ENCODE measurements around the gene PRLHR.
"Not testable (repeated sequence)": the region's sequence is repeated elsewhere in the genome, so short reads cannot be mapped to it uniquely, and the experiment has no call there.

Gene PRLHR

DNA sequence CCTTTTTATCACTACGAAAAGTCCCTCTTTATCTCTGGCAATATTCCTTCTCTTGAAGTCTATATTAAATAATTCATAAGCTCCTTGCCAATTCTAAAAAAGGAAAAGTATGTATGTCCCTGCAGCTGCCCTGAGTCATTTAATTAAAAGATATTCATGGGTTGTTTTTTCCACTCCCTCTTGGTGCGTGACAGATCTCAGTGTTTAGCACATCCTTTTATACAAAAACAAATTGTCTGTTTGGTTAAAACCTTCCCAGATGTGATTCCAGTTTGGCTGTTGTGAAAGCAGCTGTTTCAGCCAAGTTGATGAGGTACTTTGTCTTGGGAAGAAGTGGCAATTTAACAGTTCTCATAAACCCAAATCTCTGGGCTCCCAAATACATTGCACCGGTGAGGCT is 33.8 kb upstream of the PRLHR start:
- no peak for DNase-seq (ENCODE audit: low read depth)
- TF ChIP-seq MYC (IDR thresholded peaks at IDR 0.05; ENCODE audit: low read depth, low read length) (no peak), POLR2A (IDR thresholded peaks at IDR 0.05; ENCODE audit: extremely low read depth, insufficient read length) (no peak)
- TF ChIP-seq, protein P1, sequence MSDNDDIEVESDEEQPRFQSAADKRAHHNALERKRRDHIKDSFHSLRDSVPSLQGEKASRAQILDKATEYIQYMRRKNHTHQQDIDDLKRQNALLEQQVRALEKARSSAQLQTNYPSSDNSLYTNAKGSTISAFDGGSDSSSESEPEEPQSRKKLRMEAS (IDR thresholded peaks at IDR 0.05; ENCODE audit: low read depth, low read length) = no peak
- H3K4me3 ChIP-seq (ENCODE audit: low read depth, low read length) = no peak overlapping the region

- TF ChIP-seq POLR2A (IDR thresholded peaks at IDR 0.05; ENCODE audit: extremely low read depth, insufficient read length) (no peak), MYC (IDR thresholded peaks at IDR 0.05; ENCODE audit: low read depth, low read length) (no peak)
- TF ChIP-seq, protein P1 (IDR thresholded peaks at IDR 0.05; ENCODE audit: low read depth, low read length) = no peak
- TF ChIP-seq, protein P2, sequence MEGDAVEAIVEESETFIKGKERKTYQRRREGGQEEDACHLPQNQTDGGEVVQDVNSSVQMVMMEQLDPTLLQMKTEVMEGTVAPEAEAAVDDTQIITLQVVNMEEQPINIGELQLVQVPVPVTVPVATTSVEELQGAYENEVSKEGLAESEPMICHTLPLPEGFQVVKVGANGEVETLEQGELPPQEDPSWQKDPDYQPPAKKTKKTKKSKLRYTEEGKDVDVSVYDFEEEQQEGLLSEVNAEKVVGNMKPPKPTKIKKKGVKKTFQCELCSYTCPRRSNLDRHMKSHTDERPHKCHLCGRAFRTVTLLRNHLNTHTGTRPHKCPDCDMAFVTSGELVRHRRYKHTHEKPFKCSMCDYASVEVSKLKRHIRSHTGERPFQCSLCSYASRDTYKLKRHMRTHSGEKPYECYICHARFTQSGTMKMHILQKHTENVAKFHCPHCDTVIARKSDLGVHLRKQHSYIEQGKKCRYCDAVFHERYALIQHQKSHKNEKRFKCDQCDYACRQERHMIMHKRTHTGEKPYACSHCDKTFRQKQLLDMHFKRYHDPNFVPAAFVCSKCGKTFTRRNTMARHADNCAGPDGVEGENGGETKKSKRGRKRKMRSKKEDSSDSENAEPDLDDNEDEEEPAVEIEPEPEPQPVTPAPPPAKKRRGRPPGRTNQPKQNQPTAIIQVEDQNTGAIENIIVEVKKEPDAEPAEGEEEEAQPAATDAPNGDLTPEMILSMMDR (IDR thresholded peaks at IDR 0.05; ENCODE audit: low read depth, low read length) = no peak
- no peak overlapping the region for H3K4me3 ChIP-seq (ENCODE audit: low read depth, low read length)
- no peak for DNase-seq (ENCODE audit: low read depth)
These were observed 32.9 kb upstream of the PRLHR start for GRCh38 chr10:118628397-118628796.

- peak; percentile 17 for DNase-seq (ENCODE audit: low read depth)
- H3K4me3 ChIP-seq (ENCODE audit: low read depth, low read length) = no peak overlapping the region
- TF ChIP-seq, protein P2 (IDR thresholded peaks at IDR 0.05; ENCODE audit: low read depth, low read length) = peak; percentile 62
- no peak for TF ChIP-seq POLR2A (IDR thresholded peaks at IDR 0.05; ENCODE audit: extremely low read depth, insufficient read length)
These were observed 31.5 kb upstream of the PRLHR start for GRCh38 chr10:118626953-118627352.

GRCh38 chr10:118625504-118625903 is 30.1 kb upstream of the PRLHR start:
- no peak for DNase-seq (ENCODE audit: low read depth)
- no peak overlapping the region for H3K4me3 ChIP-seq (ENCODE audit: low read depth, low read length)
- TF ChIP-seq, protein P1 (IDR thresholded peaks at IDR 0.05; ENCODE audit: low read depth, low read length) = no peak
- no peak for TF ChIP-seq POLR2A (IDR thresholded peaks at IDR 0.05; ENCODE audit: extremely low read depth, insufficient read length)
- TF ChIP-seq MYC (IDR thresholded peaks at IDR 0.05; ENCODE audit: low read depth, low read length) = no peak
- TF ChIP-seq, protein P2 (IDR thresholded peaks at IDR 0.05; ENCODE audit: low read depth, low read length) = no peak

GRCh38 chr10:118624747-118625146 is 29.3 kb upstream of the PRLHR start:
- H3K4me3 ChIP-seq (ENCODE audit: low read depth, low read length) = no peak overlapping the region
- no peak for TF ChIP-seq MYC (IDR thresholded peaks at IDR 0.05; ENCODE audit: low read depth, low read length)
- TF ChIP-seq, protein P1 (IDR thresholded peaks at IDR 0.05; ENCODE audit: low read depth, low read length) = no peak
- no peak for TF ChIP-seq POLR2A (IDR thresholded peaks at IDR 0.05; ENCODE audit: extremely low read depth, insufficient read length)
- TF ChIP-seq, protein P2 (IDR thresholded peaks at IDR 0.05; ENCODE audit: low read depth, low read length) = no peak
- no peak for DNase-seq (ENCODE audit: low read depth)

DNA sequence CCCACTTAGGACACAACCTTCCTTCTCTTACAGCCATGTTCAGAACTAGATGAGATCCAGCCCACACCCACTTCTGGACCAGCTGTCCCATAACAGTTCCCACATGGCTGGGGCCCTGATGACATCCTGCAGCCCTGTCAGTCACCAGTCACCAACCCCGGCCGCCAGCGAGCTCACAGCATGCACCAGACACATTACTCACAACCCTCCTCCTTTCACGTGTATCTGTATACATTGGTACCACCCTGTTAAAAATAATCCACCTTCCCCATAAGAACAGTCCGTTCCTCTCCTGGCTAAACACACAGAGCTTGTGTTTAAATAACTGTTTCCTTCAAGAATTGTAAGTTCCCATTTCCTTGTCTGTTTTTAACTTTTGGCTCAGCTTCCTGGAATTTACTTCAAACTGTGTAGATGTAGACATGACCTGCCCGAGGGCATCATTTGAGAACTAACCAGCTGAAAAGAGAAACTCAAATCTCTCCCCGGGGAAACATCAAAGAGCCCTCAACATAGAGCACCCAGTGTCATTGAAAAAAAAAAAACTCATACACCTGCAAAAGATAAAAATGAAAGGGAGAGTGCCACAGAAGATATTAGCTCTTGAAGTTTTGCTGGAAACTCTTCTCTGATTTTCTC is 26.0 kb upstream of the PRLHR start:
- no peak for DNase-seq (ENCODE audit: low read depth)
- TF ChIP-seq MYC (IDR thresholded peaks at IDR 0.05; ENCODE audit: low read depth, low read length) (no peak), POLR2A (IDR thresholded peaks at IDR 0.05; ENCODE audit: extremely low read depth, insufficient read length) (no peak)
- TF ChIP-seq, protein P1 (IDR thresholded peaks at IDR 0.05; ENCODE audit: low read depth, low read length) = no peak
- TF ChIP-seq, protein P2 (IDR thresholded peaks at IDR 0.05; ENCODE audit: low read depth, low read length) = no peak
- H3K4me3 ChIP-seq (ENCODE audit: low read depth, low read length) = no peak overlapping the region

DNA sequence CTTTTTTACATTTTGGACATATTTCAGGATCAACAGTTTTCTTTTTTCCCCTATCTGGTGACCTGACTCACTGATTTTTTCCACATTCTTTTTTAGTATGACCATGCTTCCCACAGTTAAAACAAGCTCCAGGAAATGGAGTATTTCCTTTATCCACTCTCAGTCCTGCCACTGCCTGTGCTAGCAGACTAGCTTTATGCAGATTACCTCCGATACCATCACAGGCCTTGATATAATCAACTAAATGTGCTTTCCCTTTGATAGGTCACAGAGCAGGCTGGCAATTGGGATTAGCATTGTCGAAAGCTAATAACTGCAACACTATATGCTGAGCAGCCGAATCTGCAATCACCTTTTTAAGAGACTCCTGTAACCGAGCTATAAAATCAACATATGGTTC is 18.4 kb upstream of the PRLHR start:
- not testable (repeated sequence) for DNase-seq (ENCODE audit: low read depth); H3K4me3 ChIP-seq (ENCODE audit: low read depth, low read length)

Measured in NB4 (cell line).